GM21825 (cell line): ENCODE results near the gene RAX2.
"Not testable (repeated sequence)": the region's sequence is repeated elsewhere in the genome, so short reads cannot be mapped to it uniquely, and the experiment has no call there.

Source experiments
- ATAC-seq: cut with Tn5 transposase; IDR thresholded peaks from one replicate; pipeline ENCODE4 v1.9.1; 2021; ENCODE audit warnings: mild to moderate bottlenecking, moderate library complexity; ENCODE audit not compliant: unreplicated experiment

RAX2 gene

DNA sequence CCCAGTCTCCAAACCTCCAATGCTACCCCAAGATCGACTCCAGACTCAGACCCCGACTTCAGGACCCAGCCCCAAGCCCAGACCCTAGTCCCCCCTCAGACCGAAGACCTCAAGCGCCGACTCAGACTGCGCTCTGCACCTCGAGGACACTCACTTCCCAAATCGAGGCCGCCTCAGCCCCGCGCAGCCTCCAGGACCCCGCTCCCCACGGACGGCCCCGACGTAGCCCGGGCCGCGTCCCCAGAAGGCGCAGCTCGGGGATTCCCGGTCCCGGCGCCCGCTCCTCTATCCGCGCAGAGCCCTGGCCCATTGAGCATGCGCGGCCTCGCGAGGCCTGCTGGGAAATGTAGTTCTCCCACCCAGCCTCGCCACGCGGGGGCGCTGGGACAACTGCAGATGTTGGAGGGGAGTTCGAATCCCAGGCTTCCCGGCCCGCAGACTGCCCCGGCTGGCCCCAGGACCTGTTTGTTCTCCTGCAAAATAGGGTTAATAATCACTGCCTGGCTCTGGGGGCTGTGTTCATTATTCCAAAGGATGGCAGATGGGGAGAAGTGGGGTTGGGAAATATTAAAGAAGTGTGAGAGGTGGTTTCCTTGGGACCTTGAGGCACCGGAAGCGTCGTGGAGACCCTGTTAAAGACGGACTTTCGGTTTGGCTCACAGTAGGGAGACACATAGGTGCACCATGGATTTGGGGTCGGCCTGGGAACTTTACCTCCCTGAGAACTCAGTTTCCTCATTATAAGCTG is 10.5 kb downstream of the RAX2 start, which contains the start of gene APBA3:
TSS of gene APBA3 (minus strand) at position 311 of the 748 bp plus-strand sequence. CDS start 1,428 bp downstream, outside the sequence.
- peak; percentile 55 for ATAC-seq

DNA sequence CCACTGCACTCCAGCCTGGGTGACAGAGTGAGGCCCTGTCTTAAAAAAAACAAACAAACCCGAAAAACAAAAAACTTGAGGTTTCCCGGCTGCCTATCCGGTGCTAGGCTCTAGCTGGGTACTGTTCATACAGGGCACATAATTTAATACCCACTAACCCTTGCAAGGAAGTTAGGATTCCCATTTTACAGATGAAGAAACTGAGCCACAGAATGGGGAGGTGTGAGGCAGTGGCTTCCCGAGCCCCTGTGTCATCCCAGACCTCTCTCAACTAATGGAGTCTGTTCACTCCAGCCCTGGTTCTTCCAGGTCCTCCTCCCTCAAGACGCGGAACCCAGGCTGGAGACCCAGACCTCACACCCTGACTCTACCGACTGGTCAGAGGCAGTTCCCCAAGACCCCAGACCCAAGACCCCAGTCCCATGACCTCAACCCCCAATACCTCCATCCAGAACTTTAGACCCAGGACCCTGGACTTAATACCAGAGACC is 11.1 kb downstream of the RAX2 start:
- no peak for ATAC-seq

DNA sequence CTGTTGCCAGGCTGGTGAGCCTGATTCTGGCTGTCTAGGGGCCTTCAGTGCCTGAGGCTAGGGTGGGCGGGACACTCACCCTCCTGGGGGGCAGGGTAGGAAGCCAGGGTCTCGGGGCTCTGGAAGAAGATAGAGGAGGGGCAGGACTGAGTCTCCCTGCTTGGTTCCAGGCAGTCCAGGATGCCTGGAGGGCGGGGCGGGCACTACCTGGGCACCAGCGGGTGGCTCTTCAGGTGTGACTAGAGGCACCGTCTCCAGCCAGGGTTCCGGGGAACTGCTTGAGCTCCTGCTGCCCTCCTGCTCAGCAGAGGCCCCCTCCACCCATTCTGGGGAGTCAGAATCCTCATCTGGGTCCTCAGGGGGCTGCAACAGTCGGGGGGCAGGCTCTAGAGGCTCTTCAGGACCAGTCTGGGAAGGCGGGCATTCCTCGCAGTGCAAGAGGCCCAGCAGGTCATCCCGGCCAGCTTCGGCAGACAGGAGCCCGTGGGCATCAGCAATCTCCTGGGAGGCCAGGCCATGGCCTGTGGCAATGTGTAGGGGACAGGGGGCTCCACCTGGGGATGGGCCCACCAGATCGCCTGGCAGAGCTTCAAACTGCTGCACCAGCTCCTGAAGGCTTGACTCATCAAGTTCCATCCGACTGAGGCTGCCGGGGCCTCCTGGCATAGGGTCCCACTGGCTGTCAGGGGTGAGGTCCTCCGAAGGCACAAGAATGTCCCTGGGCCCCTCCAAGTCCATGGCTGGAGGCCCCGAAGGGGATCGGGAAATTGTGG is 12.4 kb downstream of the RAX2 start:
- no peak for ATAC-seq

DNA sequence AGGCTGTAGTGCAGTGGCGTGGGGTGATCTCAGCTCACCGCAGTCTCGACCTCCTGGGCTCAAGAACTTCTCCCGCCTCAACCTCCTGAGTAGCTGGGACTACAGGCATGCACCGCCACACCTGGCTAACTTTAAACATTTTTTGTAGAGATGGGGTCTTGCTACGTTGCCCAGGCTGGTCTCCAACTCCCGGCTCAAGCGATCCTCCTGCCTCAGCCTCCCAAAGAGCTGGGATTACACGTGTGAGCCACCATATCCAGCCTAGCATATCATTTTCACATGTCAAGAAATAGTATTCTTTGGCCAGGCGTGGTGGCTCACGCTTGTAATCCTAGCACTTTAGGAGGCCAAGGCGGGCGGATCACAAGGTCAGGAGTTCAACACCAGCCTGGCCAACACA is 13.7 kb downstream of the RAX2 start:
- ATAC-seq: not testable (repeated sequence)

DNA sequence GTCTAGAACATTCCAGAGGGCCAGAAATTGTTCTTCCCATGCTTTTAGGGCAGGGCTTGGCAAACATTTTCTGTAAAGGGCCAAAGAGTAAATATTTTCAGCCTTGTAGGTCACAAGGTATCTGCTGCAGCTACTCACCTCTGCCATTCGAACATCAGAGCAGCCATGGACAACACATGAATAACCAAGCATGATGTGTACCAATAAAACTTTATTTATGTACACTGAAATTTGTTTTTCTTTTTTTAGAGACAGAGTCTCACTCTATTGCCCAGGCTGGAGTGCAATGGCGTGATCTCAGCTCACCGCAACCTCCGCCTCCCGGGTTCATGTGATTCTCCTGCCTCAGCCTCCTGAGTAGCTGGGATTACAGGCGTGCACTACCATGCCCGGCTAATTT is 14.3 kb downstream of the RAX2 start:
- ATAC-seq: not testable (repeated sequence)

DNA sequence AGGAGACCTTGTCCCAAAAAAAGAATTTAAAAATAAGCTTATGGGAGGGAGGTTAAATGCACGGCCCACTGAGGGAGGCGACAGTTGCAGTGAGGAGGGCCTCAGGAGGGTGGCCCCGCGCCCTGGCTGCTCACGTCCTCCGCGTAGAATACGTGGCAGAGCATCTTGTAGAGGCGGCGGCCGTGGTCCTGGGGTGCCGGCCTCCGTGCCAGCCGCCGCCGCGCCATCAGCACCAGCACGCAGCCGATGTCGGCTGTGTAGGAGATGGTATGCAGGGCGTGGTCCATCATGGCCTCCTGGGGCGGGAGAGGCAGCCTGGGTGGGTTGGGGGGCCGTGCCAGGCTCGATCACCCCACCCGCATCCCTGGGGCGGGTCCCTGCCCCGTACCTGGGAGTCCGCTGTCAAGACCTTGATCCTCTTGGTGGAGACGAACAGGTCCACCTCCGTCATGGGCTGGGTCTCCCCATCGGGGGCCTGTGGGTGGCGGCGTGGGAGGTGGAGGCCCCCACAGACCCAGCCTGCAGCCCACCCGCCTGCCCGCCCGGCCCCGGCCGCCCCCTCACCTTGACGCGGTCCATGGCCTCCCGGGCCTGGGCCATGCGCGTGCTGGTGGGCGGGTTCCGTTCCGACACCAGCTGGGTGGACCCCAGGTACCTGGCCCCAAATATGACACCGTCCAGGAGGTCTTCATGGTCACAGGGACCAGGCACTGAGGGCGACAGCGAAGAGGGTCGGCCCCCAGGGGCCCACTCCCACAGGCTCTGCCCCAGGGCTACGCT is 18.2 kb downstream of the RAX2 start:
- ATAC-seq: no peak

DNA sequence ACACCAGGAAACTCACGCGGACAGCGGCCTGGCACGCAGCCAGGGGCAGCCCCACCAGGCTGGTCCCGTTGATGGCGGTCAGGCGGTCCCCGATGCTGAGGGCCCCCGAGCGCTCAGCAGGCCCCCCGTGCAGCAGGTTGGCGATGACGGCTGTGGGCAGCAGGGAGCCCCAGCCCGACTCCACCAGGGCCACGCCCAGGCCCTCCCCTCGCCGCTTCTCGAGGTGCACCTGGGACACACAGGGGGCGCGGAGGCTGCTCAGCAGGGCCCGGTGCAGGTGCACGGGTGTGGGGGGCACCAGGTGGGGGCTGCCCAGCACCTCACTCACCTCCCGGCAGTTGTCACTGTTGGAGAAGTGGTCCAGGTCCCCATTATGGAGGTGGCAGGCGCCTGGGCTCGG is 19.5 kb downstream of the RAX2 start:
- no peak for ATAC-seq

DNA sequence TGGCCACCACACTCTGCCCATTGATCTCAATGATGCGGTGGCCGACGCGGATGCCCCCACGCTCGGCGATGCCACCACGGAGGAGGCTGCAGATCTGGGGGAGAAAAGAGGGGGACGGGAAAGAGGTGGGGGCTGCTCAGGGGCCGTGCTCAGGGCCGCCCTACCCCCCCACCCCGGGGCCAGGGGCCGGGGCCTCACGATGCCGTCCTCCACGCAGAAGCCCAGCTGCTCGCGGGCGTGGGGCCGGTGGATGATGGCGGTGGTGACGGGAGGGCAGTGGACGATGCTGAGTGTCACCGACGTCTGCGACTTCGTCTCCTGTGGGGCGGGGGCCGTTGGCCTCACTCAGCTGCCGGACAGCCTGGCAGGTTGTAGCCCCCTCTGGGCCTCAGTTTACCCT is 20.8 kb downstream of the RAX2 start:
- no peak for ATAC-seq

DNA sequence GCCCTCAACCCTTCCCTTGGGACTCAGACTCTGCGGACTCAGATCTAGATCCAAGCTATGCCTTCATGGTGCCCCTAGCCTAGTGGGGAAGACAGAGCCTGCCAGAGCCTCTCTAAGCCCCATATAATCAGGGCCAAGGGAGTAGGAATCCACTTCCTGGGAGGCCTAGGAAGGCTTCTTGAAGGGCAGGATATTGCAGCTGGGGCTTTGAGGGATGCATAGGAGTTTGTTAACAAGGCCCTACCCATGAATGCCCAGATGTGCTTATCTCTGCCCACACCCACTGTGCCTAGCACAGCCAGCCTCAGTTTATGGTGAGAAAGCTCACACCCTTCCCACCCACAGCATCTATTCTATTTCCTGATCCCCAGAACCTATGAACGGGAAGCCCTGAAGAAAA is 21.8 kb downstream of the RAX2 start:
- no peak for ATAC-seq

DNA sequence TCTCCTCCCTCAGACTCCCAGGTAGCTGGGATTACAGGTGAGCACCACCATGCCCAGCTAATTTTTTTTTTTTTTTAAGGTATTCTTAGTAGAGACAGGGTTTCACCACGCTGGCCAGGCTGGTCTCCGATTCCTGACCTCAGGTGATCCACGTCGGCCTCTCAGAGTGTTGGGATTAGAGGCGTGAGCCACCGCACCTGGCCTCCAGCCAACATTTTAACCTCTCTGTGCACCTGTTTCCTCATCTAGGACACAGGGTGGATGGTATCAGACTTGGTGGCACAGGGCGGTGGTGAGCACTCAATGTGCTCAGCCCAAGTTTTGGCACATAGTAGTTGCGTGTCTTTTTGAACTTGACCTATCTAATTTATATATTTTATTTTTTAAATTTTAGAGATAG is 23.1 kb downstream of the RAX2 start:
- ATAC-seq: no peak

DNA sequence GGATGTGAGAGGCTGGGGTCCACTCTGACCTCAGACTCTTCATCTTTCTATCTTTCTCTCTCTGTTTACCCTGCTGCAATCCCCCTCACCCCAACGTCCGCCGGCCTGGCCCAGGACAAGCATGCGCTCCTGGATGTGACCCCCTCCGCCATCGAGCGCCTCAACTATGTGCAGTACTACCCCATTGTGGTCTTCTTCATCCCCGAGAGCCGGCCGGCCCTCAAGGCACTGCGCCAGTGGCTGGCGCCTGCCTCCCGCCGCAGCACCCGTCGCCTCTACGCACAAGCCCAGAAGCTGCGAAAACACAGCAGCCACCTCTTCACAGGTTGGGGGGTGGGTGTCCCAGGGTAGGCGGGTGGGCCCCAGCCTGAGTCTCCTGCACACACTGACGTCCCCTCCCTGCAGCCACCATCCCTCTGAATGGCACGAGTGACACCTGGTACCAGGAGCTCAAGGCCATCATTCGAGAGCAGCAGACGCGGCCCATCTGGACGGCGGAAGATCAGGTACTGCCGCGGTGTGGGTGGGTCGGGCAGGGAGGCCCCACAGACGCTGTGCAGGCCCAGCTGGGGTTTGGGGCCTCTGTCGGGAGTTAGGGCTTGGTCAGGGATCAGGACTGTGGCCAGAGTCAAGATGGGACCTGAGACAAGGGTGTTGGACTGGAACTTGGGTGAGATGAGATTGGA is 25.5 kb downstream of the RAX2 start:
- ATAC-seq: no peak

DNA sequence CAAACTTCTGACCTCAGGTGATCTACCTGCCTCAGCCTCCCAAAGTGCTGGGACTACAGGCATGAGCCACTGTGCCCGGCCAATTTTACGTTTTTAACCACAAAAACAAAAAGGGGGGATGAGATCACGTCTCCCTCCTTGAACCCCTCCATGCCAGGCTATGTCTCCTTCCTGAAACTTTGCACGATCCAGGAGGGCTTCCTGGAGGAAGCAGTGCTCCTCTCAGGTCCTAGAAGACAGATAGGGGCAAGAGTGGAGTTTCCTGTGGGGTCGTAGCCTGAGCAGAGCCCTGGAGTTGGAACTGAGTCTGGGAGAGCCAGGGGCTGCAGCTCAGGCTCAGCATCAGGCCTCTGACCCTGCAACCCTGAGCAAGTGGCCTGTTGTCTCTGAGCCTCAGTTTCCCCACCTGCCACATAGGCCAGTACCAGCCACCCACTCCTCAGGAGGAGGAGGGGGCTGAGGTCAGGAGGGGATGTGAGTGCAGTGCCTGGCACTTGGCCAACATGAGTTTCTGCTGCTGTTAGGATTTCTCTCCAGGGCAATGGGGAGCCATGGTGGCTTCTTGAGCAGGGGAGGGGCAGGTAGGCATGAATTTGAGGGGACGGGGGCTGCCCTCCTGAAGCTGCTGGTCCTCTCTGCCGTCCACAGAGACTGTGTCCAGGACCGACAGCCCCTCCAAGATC is 26.5 kb downstream of the RAX2 start:
- ATAC-seq: no peak

DNA sequence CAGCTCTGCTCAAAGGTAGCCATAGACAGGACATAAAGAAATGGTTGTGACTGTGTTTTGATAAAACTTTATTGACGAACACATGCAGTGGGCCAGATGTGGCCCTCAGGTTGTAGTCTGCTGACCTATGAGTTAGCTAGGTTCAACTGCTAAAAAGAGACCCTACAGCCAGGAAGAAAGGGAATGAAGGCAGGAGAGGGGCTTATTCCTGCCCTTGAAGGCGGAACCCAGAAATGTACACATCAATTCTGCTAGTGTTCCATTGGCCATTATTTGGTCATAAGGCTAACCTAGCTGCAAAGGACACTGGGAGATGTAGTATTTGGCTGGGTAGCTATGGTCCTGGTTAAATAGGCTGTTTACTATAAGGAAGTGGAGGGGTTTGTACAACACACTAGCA is 28.5 kb downstream of the RAX2 start:
- ATAC-seq: no peak

DNA sequence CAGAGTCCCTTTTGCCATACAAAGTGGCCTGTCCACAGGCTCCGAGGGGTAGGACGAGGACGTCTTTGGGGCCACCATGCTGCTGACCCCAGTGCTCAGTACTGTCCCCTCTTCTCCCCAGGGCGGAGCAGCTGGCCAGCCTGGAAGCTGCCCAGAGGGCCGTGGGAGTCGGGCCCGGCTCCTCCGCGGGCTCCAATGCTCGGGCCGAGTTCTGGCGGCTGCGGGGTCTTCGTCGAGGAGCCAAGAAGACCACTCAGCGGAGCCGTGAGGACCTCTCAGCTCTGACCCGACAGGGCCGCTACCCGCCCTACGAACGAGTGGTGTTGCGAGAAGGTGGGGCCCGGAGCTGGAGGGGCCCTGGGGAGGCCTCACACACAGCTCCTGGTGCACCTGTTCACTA is 31.6 kb downstream of the RAX2 start:
- no peak for ATAC-seq

DNA sequence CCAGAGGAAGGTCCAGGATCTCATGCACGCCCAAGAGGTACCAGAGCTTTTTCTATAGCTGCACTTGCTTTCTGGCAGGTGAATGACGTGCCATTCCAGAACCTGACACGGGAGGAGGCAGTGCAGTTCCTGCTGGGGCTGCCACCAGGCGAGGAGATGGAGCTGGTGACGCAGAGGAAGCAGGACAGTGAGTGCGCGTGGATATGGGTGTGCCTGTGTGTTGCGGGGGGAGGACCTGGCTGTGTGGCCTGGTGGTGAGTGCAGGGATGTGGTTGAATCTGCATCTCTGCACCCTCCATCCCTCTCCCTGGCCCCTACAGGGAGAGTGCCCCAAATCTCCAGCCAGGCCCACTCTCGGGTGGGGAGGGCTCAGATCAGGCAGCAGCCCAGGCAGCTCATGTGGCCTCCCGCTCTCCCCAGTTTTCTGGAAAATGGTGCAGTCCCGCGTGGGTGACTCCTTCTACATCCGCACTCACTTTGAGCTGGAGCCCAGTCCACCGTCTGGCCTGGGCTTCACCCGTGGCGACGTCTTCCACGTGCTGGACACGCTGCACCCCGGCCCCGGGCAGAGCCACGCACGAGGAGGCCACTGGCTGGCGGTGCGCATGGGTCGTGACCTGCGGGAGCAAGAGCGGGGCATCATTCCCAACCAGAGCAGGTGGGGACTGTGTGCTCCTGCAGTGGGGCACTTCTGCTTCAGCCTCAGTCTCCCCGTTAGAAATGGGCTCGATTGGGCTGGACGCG is 33.4 kb downstream of the RAX2 start:
- ATAC-seq: no peak

DNA sequence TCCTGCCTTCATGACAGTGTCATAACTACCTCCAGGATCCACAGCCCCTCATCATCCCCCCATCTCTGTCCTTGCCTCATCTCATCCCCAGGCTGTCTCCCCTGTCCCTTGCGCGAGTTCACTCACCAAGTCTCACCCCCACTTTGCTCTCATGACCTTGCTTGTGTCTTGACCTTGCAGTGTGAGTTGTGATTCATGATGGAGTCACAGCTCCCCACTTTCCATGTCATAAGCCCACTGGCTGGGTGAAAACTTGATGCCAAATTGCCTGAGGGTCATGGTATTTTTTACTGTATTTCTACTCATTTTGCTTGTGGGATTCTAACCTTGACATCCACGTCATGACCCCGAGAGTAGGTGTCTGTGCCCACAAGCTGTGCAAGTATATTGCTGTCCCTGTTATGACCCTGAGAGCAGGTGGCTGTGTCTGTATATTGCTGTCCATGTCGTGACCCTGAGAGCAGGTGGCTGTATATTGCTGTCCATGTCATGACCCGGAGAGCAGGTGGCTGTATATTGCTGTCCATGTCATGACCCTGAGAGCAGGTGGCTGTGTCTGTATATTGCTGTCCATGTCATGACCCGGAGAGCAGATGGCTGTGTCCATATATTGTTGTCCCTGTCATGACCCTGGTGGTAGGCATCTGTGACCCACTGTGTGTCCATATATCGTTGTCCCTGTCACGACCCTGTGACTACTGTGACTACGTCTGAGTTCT is 34.4 kb downstream of the RAX2 start:
- no peak for ATAC-seq

DNA sequence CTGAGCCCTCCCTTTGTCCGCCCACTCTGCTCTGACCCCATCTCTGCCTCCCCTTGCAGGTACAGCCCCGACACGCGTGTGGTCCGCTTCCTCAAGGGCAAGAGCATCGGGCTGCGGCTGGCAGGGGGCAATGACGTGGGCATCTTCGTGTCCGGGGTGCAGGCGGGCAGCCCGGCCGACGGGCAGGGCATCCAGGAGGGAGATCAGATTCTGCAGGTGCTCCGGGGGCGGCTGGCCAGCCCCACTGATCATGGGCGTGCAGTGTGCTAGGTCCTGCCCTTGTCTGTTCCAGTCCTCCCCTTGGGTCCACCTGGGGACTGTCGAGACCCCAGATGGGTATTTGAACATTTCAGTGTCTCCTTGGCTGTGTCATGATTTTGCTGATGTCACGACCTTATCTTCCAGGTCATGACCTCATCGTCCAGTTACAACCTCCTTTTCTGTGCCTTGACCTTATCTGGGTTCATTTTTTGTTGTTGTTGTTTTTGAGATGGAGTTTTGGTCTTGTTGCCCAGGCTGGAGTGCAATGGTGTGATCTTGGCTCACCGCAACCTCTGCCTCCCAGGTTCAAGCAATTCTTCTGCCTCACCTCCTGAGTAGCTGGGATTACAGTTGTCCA is 35.8 kb downstream of the RAX2 start:
- no peak for ATAC-seq

DNA sequence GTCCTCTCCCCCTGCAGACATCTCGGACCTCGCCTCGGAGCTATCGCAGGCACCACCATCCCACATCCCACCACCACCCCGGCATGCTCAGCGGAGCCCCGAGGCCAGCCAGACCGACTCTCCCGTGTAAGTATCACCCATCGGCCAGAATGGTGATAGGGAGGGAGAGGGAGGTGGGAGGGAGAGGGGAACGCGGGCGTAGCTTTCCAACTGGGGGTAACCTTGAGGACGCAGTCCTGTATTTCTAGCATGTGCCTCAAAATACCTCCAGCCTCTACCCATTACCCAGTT is 37.8 kb downstream of the RAX2 start:
- no peak for ATAC-seq
